GM19043 (cell line): ENCODE results near the gene DOC2A.

Experiments
- ATAC-seq: cut with Tn5 transposase; IDR thresholded peaks from one replicate; pipeline ENCODE4 v1.9.1; 2021; ENCODE audit warnings: low read depth; ENCODE audit not compliant: unreplicated experiment

The DOC2A gene

DNA sequence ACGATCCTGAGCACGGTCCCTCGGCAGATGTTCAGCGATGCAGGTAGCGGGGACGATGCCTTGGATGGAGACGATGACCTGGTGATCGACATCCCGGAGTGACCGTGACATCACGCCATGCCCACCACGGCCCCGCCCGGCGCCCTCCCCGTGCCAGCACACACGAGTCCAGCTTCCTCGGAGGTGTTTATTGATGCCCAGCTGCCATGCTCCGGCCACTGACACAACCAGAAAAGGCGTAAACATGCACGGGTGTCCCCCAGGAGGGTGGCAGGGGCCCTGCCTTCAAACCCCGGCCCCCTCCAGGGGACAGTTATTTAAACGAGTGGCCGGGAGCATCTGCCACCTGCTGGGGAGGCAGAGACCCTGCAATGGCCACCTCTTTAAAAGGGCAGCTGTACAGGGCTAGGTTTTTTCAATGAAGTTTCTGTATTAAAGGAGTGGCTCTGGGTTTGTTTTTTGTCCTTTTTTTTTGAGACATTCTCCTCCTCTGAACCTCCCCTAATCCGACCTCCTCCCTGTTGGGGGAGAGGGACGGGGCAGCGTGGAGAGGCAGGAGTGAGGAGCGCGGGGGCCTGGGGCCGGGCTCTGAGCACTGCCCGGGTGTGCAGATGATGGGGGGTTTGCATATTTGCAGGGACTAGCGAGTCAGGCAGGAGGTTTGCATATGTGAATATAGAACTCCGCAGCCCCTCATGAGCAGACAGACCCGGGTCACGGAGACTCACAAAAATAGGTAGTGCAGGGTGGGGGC lies 5.3 kb downstream of the DOC2A start:
- ATAC-seq: no peak

DNA sequence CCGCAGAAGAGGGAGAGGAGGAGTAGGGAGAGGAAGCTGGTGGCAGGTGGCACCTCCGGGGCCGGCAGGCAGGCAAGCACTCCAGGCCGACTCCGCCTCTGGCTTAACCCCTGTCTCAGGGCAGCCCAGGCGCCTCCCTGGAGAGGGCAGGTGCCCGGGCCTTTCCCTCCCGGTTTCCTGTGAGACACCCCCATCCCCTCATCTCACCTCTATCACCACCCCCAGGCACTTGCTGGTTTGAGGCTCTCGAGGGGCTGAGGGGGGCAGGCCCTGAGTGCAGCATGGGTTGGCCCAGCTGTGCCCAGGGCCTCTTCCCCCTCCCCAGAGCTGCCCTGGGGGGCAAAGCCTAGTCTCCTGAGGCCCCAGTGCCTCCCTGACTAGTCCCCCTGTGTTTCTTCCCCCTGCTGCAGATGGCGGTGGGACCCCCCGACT lies 6.0 kb downstream of the DOC2A start:
- ATAC-seq: no peak

DNA sequence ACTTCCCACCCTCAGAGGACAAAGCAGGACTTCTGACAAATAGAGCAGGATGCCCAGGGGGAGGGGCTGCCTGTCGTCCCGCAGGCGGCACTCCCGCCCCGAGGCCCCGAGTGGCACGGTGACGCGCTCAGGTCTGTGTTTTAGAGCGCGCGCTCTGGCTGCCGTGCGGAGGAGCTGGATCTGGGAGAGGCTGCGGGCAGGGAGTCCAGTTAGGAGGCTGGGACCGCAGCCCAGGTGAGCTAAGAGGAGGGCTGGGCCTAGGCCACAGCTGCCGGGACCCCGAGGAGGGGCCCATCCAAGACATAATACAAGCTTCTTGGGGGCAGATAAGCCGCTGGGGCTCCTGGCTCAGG lies 6.4 kb downstream of the DOC2A start:
- no peak for ATAC-seq

DNA sequence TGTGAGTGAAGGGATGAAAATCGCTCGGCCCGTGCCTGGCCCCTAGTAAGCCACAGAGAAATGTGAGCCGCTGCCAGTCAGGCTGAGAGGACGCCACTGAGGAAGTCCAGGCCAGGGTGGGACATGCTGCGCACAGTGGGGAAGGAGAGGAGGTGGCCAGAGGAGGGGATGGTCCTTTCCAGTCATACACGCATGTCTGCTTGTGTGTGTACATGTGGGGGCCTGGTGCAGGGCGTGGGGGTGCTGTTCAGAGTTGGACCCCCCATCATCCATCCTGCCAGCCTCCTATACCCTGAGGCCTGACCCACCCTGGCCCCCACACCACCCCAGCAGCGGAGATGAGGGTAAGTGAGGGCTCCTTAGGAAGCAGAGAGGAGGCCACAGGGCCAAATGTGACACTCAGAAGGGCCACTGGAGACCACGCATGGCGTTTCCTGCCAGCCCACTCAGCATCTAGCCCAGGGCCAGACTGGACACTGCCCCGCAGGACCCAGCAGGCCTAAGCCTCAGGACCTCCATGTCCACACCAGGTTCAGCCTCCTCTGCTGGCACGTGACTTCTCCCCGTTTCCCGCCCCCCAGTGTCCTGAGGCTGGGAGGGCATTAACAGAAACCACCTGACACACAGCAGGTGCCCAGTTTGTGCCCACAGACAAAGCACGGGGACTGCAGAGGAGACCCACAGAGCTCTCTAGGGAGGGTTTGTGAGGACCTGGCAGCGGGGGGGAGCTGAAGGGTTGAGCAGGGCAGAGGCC lies 7.0 kb downstream of the DOC2A start:
- no peak for ATAC-seq

DNA sequence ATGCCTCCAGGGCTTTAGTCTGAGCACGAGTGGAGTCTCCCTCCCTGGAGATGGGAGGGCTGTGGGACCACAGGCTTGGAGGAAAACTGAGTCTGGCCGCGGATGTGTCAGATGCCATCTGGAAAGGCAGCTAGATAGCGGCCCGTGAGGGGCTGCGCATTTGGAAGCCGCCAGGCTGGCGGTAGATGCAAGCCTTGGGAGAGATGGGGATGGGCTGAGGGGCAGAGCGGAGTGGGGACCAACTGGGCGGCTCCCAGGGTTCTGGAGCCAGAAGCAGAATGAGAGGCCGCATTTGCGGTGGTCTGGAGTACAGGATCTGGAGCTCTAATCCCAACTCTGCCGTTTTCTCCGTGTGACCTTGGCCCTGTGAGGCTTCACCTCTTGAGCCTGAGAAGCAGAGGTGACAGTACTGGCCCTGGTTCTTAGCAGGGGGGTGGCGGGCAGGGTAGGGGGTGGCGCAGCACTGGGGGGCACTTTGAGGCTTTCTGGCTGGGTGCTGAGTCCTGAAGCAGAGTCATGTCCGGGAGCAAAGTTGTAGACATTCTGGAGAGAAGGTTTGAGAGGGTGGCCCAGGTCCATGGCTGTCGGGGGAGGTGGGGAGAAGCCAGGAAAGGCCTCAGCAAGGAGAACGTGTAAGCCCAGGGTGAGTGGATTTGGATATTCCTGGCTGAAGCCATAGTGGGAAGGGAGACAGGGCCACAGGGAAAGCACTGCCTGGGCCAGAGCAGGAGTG lies 8.0 kb downstream of the DOC2A start:
- no peak for ATAC-seq

DNA sequence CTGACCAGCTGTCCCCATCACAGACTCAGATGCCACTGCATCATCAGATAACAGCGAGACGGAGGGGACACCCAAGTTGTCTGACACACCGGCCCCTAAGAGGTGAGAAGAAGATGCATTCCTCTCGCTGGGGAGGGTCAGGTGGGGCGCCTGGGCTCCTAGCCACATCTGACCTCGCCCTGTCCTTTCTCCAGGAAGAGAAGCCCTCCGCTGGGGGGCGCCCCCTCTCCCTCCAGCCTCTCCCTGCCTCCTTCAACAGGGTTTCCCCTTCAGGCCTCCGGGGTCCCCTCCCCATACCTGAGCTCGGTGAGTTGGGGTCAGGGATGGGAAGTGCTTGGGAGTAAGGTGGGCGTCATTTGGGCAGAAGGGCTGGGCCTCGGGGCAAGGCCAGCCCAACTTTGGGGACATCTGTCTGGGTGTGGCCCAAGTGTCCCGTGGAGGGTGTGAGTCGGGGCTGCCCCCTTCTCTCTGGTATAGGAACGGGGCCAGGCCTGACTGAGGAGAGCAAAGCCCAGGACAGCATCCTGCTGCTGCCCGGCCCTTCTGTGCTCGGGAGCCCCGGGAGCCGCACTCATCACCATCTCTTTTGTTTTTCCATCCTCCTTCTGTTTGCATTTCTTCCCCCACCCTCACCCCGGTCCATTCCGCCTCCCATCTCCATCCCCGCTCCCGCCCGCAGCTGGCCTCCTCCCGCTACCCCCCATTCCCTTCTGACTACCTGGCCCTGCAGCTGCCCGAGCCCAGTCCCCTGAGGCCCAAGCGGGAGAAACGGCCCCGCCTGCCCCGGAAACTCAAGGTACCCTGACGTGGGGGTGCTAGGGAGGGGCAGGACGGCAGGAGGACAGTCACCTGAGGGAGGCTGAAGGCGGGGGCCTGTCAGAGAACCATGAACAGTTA lies 9.8 kb downstream of the DOC2A start:
- ATAC-seq: no peak

DNA sequence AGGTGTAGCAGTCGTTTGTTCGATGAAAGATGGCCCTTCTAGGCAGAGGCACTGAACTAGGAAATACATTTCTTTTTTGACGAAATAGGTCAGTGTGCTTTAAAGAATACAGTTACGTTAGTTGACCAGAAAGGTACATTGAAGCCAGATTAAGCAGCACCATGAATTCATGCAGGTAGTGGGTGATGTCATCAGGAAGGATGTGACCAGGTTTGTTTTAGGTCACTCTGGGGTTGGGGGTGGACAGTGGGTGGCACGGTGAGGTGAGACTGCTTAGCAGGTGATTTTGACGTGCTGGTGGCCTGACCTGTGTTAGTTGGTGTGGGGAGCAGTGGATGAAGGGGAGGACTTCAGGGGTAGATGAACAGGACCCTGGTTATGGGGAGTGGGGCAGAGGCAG lies 11.2 kb downstream of the DOC2A start:
- ATAC-seq: no peak

DNA sequence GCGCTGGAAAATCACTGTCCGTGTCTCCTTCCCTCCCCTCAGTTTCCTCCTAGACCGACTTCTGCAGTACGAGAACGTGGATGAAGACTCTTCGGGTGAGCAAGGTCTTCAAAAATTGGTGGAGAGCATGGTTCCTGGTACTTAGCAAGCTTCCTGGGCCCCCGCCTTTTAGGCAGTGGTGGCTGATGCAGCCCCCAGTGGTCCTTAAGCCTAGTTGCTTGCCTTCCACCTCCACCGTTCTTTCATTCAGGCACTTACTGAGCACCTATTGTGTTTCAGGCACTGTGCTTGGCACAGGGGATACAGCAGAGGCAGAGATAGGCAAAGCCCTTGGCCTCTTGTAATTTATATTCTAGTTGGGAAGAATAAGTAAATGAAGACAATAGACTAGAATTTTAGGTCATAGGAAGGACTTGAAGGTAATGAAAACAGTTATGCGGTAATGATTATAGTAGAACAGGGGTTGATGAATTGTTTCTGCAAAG lies 14.0 kb downstream of the DOC2A start:
- ATAC-seq: no peak

DNA sequence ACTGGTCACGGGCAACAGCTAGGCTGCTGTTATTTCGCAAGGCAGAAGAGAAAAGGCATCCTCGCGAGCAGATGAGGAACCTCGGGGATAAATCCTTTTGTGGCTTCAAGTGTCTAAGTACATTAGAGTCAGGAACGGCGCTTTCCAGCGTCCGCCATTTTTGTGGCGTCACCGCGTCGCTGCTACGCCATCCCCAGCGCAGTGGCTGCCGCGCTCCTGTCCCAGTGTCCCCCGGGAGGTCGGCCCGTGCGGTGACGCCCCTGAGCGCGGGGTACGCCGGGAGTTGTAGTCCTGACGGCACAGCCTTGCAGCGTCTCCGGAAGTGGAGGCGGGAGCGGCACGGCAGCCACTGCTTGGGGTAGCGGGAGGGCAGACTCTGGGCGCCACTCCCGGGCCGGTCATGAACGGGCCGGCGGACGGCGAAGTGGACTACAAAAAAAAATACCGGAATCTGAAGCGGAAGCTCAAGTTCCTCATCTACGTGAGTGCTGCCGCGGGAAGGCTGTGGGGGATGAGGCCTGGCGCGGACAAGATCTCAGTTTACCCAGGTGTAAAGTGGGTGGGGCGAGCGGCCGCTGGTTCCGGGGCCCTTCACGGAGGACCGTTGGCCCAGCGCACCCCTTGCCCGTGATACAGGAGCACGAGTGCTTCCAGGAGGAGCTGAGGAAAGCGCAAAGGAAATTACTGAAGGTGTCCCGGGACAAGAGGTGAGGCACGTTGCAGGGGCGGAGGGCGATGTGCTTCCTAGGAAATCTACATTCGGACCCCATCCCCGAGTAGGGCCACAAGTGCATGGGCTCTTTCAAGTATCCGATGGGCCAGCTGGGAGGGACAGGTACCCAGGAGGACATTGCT lies 14.7 kb downstream of the DOC2A start, which contains the start of gene INO80E:
Gene INO80E (plus strand): TSS at position 331 of the 855 bp plus-strand sequence. CDS start 70 bp downstream, at position 401.
- ATAC-seq: peak; percentile 89

DNA sequence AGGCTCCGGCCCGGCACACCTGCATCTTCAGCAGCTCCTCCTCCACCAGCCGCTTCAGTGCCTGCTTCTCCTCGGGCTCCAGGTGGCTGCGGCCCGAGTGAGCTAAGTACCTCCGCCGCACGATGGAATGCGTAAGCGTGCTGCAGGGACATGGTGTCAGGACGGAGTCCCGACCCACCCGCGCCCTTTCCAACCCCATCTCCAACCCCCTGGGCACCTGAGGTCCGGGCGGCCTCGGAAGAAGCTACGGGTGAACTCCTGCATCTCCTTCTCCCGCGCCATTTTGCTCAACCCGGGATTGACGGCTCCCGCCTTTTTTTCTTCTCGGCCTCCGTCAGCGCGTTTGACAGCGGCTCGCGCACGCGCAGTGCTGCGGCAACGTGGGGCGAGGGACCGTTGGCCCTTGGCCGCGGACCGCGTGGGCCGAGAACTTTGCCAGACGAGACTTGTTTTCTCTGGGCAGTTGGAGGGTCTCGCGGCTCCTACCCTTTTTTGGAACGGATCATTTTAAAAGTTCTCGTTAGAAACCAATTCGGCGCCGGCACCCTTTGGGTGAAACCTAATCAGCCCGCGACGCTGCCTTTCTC lies 15.4 kb downstream of the DOC2A start, which contains the start of gene HIRIP3:
Gene HIRIP3 (minus strand): TSS at position 294 of the 587 bp plus-strand sequence. CDS start 12 bp downstream, at position 282.
- ATAC-seq: no peak

DNA sequence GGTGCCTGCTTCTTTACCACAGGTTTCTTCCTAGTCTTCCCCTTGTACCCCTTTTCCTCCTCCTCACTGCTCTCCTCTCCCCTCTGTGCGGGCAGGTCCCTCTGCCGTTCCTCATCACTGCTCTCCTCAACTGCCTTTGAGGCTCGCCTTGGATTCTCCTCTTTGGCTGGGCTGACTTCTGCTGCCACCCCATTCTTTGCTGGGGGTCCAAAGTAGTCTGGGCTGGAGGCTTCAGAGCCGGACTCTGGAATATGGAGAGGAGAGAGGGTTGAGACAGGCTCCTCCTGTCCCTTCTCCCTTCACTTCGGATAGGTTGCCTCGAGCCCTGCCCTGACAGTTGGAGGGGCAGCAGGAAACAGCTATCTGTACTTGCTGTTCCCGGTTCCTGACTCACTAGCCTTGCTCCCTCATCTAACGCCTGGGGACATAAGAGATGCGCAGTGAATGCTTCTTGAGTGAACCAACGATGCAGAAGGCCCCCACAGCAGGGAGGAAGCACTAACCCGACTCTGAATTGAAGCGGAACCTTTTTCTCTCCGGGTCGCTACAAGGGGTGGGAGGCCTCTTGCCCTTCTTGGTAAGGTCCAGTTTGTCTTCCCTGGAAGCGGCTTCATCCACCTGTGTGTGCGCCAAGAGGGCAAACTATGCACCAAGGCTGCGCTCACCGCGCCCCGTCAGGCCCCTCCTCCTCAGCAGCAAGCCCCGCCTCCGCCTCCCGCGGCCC lies 16.1 kb downstream of the DOC2A start:
- no peak for ATAC-seq

DNA sequence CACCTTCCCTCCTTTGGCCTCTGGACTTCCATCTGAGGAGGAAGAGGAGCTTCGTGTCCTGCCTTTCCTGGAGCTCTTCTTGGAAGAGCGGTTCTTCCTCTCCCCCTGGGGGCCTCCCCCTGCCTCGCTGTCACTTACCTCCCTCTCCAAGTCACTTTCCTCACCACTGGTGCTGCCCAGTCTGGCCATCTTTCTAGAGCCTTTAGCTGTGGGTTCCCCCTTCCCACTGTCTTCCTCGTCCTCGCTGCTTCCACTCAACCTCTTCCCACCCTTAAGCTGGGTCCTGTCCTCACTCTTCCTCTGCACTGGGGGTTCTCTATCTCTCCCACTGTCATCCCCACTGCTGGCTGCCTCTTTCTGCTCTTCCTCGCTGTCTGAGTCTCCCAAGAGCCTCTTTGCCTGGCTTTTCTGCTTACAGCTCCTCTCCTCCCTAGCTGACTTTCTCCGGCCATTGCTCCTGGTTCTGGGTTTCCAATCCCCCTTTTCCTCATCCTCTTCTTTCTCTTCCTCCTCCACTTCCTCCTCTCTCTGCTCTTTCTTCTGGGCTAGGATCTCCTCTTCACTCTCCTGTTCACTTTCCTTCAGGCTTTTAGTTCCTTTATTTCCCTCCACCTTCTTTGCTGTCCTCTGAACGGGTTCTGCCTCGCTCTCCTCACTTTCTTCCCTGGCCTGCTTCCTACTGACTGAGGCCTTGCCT lies 16.8 kb downstream of the DOC2A start:
- ATAC-seq: no peak

DNA sequence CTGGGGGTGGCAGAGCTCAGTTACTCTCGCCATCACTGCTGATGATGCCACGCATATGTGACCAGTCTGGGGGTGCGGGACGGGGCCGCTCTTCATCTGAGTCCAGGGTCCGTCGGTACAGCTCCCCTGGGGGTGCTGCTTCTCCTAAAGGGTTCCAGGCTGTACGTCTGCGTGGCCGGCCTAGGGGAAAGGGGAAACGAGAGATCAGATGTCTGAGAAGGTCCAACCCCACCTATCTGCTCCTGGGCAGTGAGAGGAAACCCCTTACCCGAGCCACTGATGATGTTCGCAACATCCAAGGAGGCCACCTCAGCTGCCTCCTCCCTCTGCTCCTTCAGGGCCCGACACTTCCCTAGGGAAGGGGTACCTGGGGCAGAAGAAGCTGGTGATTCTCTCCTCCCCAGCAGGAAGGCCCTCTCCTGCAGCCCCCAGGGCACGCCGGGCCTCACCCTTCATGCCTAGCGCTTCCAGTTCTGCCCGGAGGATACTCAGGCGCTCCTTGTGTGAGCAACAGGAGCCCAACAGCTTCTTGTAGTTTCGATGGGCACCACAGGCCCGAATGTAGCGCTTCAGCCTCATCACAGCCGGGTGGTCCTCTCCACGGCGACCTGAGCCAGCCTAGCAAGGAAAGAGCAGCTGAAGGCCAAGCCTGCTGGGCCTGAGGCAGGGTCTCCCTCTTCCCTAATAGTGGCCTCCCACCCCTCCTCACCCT lies 17.5 kb downstream of the DOC2A start:
- no peak for ATAC-seq

DNA sequence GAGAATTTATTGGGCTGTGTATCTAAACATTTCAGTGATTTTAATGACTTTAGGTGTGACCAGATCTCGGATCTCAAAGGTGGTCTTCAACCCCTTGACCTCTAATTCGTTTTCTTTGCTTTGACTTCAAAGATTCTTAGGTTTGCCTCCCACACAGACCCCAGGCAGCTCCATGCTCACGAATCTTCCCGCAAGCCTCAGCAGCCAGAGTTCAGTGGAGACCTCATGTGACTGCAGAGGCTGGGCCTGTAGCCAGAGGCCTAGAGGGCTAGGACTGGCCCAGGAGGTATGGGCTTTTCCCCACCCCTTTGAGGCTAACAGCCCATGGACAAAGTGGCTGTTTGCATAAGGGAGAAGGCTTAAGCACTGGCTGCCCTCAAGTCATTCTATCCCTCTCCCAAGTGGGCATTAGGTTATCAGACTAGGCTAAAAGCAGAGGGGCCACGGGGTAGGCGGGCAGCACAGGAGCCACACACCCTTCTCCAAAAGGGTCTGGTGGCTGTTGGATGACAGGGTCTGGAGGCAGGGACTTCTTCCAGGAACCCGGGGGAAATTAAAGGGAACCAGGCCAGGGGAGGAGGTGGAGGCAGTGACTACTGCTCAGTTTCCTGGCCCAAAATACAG lies 18.4 kb downstream of the DOC2A start:
- no peak for ATAC-seq

DNA sequence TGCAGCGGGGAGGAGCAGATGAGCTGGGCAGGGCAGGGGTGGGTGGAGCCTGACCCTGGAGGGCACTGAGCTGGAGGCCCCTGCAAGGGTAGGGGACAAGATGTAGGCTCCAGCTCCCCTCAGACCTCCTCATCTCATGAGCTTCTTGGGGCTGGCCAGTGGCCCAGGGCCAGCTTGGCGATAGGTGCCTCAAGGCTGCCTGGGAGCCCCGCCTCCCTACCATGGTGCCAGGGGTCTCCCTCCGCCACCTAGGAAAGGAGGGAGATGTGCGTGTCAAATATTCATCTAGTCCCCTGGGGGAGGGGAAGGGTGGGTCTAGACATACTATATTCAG lies 19.3 kb downstream of the DOC2A start:
- no peak for ATAC-seq

DNA sequence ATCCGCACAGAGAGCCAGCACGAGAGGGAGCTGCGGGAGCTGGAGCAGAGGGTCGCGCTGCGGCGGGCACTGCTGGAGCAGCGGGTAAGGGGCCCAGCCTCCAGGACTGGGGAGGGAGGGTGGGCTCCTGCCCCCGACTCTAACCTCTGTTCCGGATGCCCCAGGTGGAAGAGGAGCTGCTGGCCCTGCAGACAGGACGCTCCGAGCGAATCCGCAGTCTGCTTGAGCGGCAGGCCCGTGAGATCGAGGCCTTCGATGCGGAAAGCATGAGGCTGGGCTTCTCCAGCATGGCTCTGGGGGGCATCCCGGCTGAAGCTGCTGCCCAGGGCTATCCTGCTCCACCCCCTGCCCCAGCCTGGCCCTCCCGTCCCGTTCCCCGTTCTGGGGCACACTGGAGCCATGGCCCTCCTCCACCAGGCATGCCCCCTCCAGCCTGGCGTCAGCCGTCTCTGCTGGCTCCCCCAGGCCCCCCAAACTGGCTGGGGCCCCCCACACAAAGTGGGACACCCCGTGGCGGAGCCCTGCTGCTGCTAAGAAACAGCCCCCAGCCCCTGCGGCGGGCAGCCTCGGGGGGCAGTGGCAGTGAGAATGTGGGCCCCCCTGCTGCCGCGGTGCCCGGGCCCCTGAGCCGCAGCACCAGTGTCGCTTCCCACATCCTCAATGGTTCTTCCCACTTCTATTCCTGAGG lies 19.8 kb downstream of the DOC2A start:
- ATAC-seq: no peak
